Activated T-cell treated with anti-CD3 and anti-CD28 coated beads for 1 hour (primary cell): ENCODE results near the gene PSG4.
"Not testable (repeated sequence)": the region's sequence is repeated elsewhere in the genome, so short reads cannot be mapped to it uniquely, and the experiment has no call there.

Source experiments
- DNase-seq: peaks from one replicate; pipeline ENCODE4 v3.0.0-alpha.2; 2020; ENCODE audit warnings: low read depth

PSG4 gene

GRCh38 chr19:43205471-43206105 lies at the start of gene PSG4:
Gene PSG4, minus strand, starts transcription at chr19:43205638. Its CDS starts 102 bp downstream, at chr19:43205536.
- DNase-seq: not testable (repeated sequence)

GRCh38 chr19:43251428-43251827 lies 46.0 kb upstream of the PSG4 start:
- not testable (repeated sequence) for DNase-seq

GRCh38 chr19:43250296-43250695 lies 44.9 kb upstream of the PSG4 start:
- DNase-seq: not testable (repeated sequence)

GRCh38 chr19:43248635-43249002 lies 43.2 kb upstream of the PSG4 start:
- DNase-seq: not testable (repeated sequence)

- DNase-seq: not testable (repeated sequence)
Observed at GRCh38 chr19:43247243-43247880, 41.9 kb upstream of the PSG4 start.

GRCh38 chr19:43245848-43246247 lies 40.4 kb upstream of the PSG4 start:
- not testable (repeated sequence) for DNase-seq

GRCh38 chr19:43242211-43242610 lies 36.8 kb upstream of the PSG4 start:
- not testable (repeated sequence) for DNase-seq

- not testable (repeated sequence) for DNase-seq
Observed at GRCh38 chr19:43238213-43238612, 32.8 kb upstream of the PSG4 start.

GRCh38 chr19:43235686-43236085 lies 30.2 kb upstream of the PSG4 start:
- DNase-seq: not testable (repeated sequence)

GRCh38 chr19:43229315-43229714 lies 23.9 kb upstream of the PSG4 start:
- DNase-seq: no peak

GRCh38 chr19:43228730-43229129 lies 23.3 kb upstream of the PSG4 start:
- not testable (repeated sequence) for DNase-seq

- not testable (repeated sequence) for DNase-seq
Observed at GRCh38 chr19:43226986-43227385, 21.5 kb upstream of the PSG4 start.

- DNase-seq: no peak
Observed at GRCh38 chr19:43224855-43225253, 19.4 kb upstream of the PSG4 start.

- not testable (repeated sequence) for DNase-seq
Observed at GRCh38 chr19:43224201-43224854, 18.9 kb upstream of the PSG4 start.

- not testable (repeated sequence) for DNase-seq
Observed at GRCh38 chr19:43221891-43222290, 16.5 kb upstream of the PSG4 start.

- DNase-seq: not testable (repeated sequence)
Observed at GRCh38 chr19:43219136-43219535, 13.7 kb upstream of the PSG4 start.

- not testable (repeated sequence) for DNase-seq
Observed at GRCh38 chr19:43215881-43216280, 10.4 kb upstream of the PSG4 start.

GRCh38 chr19:43207991-43208390 lies 2.6 kb upstream of the PSG4 start:
- DNase-seq: no peak

- DNase-seq: not testable (repeated sequence)
Observed at GRCh38 chr19:43207174-43207573, 1.7 kb upstream of the PSG4 start.

- not testable (repeated sequence) for DNase-seq
Observed at GRCh38 chr19:43203611-43204010, 1.8 kb downstream of the PSG4 start.

GRCh38 chr19:43201891-43202290 lies 3.5 kb downstream of the PSG4 start:
- DNase-seq: not testable (repeated sequence)

GRCh38 chr19:43201337-43201801 lies 4.1 kb downstream of the PSG4 start:
- DNase-seq: not testable (repeated sequence)
